ENCODE data around the gene INPP5J.
"Not testable (repeated sequence)": the region's sequence is repeated elsewhere in the genome, so short reads cannot be mapped to it uniquely, and the experiment has no call there.

Gene INPP5J

DNA sequence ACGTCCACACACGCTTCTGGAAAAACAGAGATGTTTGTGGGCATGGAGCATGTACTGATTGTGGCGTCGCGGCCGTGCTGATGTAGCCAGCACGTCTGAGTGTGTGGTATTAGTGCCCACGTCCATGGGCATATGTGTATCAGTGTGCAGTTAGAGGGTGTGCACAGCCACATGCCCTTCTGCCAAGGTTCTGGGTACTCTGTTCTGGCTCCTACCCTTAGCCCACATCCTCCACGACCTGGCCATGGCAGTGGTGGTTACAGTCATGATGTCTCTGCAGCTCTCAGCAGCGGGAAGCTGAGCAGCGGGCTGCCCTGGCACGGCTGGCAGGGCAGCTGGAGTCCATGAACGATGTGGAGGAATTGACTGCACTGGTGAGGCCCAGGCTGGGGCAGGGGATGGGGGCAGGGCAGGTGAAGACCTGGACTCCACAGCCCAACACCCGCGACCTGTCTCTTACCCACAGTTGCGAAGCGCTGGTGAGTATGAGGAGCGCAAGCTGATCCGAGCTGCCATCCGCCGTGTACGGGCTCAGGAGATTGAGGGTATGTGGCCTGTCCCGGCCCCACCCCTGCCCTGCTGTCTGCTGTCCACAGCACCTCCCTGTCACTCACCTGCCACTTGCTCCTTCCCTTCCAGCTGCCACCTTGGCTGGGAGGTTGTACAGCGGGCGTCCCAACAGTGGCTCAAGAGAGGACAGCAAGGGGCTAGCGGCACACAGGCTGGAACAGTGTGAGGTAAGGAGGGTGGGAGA lies 34.4 kb upstream of the INPP5J start:
- DNase-seq: no peak

DNA sequence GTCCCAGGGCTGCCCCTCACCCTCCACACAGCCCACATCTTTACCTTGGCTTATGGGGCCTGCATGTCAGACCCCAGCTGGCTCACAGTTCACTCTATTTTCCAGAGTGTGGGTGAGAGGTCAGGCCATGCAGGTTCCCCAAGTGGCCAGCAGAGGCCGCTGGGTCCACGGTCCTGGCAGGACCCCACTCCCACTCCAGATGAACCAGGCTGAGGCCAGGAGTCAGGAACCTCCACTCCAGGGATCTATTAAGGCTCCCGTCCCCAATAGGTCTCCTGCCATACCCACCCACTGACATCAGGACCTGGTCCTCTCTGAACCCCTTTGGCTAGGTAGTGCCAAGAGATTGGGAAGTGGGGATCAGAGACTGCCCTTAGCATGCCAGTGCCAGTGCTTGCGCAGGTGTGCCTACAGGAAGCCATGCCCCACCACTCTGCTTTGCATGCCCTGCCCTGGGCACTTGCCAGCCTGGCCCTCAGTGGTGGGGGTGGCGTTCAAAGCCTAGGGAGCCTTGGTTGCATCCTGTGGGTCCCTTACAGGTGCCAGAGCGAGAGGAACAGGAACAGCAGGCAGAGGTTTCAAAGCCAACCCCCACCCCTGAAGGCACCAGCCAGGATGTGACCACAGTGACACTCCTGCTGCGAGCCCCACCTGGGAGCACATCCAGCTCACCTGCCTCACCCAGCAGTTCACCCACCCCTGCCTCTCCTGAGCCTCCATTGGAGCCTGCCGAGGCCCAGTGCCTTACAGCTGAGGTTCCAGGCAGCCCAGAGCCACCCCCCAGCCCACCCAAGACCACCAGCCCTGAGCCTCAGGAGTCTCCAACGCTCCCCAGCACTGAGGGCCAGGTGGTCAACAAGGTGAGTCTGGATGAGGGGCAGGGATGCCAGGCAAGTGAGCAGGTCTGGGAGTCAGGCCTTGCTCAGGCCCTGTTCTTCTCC lies 33.3 kb upstream of the INPP5J start:
- DNase-seq: peak; percentile 27

DNA sequence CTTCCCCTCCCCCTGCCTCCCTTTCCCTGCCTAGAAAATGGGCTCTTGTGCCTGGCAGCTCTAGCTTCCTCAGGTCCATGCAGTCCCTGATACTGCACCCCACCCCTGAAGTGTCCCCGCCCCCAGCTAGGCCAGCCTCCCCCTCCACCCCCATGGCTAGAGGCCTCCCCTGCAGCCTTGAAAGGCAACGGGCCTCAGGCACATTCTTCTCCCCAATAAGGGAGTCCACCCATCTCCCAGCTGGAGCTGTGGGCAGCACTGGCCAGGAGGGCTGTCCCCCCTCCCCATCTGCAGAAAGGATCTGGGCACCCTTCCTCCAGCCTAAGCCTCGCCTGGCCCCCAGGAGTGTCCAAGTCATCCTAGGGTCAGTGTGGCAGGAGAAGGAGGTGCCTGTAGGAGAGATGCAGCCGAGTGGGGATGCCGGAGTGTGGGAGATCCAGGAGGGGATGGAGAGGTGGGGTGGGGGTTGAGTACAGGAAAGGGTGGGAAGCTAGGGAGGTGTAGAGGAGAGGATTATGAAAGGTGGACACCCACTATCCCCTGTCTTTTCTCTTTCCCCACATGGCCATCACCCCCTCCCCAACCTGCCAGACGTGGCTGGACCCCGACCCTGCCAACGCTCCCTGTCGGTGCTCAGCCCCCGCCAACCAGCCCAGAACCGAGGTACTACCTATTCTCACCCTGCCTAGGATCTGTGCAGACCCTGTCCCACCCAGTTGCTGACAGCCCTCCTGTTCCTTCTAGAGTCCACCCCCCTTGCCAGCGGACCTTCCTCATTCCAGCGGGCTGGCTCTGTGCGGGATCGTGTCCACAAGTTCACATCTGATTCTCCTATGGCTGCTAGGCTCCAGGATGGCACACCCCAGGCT lies 32.3 kb upstream of the INPP5J start:
- DNase-seq: no peak

DNA sequence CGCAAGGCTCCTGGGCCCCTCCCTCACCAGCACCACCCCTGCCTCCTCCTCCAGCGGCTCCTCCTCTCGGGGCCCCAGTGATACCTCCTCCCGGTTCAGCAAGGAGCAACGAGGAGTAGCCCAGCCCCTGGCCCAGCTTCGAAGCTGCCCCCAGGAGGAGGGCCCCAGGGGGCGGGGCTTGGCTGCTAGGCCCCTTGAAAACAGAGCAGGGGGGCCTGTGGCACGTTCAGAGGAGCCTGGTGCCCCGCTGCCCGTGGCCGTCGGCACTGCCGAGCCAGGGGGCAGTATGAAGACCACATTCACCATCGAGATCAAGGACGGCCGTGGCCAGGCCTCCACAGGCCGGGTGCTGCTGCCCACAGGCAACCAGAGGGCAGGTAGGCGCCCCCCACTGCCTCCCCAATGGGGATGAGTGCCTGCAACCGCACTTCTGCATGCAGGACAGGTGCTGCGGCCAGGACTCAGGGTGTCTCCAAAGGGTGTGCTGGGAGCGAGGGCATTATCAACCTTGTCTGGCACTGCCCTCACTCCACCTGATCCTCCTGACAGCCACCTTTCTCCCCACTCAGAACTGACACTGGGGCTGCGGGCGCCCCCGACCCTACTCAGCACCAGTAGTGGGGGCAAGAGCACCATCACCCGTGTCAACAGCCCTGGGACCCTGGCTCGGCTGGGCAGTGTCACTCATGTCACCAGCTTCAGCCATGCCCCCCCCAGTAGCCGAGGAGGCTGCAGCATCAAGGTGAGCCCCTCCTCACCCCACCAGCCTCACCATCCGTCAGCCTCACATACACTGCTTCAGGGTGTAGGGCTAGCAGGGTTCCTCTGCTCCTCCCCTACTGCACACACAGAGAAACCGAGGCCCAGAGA lies 31.4 kb upstream of the INPP5J start:
- DNase-seq: no peak

DNA sequence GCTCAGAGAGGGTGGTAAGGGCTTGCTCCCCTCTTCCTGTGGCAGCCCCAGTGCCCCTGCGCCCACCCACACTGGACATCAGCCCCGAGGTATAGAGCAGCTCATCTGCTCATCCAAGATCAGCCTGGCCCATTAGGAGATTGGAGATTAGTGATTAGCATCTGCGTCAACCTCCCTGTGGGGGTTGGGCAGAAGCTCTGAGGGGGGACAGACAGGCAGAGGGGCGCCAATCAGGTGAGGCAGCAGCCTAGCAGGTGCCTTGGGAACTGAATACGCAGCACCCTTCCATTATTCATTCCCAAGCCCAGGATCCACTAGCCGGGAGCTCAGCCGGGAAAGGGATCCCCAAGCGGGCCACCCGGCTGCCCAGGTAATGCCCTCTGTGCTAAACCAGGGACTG lies 30.6 kb upstream of the INPP5J start:
- no peak for DNase-seq

DNA sequence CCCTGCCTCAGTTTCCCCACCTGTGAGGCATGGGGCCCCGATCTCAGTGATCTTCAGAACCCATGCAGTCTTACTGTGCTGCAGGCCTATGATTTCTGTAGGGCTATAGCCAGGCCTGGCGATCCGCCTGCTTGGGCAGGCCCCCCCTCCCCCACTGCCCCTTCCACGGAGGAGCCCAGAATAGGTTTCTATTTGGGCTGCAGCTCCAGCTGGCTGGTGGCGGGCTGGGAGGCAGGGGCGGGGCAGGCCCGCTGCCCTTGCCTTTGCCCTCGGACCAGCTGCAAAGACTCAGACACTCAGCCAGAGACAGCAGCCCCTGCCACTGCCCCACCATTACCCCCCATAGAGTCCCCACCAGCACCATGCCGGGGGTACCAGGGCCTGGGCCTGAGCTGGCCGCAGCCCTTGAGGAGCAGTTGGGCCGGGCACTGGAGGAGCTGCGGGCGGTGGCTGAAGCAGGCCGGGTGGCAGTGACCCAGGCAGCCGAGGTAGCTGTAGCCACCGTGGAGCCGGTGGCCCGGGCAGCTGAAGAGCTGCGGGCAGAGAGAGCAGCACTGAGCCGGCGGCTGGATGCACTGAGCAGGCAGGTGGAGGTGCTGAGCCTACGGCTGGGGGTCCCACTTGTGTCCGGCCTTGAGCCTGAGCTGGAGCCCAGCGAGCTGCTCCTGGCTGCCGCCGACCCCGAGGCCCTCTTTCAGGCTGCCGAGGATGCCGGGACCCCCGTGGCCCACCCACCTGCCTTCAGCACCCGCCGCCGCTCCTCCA lies 29.5 kb upstream of the INPP5J start:
- no peak for DNase-seq

DNA sequence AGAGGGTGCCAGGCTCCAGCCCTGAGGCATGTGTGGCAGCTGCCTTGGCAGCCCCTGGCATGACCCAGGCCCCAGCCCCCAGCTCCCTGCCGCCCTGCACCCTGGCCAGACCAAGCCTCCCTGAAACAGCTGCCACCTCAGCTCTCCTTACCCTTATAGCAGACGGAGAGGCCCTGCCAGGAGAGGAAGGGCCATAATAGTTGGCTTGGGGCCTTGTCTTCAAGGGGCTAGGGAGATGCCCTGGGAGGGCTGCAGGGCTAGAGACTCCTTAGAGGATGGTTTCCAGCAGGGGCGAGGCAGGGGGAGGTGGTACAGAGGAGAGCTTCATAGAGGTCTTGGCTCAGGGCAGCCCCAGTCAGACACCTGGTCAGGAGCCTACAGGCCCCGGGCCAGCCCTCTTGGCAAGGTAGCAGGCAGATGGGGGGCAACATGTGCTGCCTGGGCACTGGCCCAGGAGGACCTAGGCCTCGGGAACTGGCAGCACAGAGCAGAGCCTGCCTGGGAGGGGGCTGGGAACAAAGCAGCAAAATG lies 28.7 kb upstream of the INPP5J start:
- DNase-seq: no peak

DNA sequence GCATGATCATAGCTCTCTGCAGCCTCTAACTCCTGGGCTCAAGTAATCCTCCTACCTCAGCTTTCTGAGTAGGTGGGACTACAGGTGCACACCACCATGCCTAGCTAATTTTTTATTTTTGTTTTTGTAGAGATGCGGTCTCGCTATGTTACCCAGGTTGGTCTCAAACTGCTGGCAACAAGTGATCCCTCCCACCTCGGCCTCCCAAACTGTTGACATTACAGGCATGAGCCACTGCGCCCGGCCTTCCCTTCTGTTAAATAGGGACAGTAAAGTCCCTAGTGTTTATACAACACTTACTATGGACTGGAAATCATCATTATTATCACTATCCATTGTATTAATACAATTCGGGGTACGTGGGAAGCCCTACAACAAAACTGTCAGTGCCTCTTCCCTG lies 28.0 kb upstream of the INPP5J start:
- no peak for DNase-seq

DNA sequence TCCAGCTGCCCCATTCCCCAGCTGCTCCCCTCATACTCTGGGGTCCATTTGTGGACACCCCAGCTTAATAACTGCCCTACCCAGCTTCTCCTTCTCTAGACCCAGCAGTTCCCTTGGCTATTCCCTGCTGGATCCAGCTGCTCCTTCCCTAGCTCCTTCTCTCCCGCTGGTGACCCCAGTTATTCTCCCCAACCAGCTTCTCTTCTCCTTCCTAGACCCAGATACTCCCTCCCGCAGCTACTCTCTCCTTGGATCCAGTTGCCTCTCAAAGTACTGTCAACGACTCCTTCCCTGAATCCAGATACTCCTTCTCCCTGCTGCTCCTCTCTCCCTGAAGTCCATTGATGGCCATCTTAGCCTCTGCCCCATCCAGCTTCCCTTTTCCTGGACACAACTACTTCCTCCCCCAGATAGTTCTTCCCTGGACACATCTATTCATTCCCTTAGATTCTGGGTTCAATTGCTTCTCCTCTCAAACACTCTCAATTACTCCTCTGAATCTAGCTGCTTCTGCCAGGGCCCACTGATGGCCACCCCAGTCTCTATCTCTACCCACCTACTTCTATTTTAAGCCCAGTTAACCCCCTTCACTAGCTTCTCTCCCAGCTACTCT lies 27.0 kb upstream of the INPP5J start:
- no peak for DNase-seq

DNA sequence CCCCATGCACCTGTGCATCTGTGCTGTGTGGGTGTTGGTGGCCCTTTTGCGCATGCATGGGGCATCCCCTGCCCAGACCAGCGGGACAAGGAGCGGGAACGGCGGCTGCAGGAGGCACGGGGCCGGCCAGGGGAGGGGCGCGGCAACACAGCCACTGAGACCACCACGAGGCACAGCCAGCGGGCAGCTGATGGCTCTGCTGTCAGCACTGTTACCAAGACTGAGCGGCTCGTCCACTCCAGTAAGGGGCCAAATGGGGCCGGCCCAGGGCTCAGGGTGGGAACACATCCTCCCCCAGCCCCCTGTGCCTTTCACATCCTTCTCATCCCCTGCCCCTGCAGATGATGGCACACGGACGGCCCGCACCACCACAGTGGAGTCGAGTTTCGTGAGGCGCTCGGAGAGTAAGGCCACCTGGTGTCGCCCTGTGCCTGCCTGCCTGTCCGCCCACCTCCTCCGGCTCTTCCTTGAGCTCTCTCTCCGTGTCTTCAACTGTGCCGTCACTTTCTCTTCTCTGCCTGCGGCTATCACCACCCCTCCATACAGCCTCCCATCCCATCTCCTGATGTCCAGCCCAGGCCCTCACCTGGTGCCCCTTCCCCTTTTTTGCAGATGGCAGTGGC lies 26.0 kb upstream of the INPP5J start:
- no peak for DNase-seq

DNA sequence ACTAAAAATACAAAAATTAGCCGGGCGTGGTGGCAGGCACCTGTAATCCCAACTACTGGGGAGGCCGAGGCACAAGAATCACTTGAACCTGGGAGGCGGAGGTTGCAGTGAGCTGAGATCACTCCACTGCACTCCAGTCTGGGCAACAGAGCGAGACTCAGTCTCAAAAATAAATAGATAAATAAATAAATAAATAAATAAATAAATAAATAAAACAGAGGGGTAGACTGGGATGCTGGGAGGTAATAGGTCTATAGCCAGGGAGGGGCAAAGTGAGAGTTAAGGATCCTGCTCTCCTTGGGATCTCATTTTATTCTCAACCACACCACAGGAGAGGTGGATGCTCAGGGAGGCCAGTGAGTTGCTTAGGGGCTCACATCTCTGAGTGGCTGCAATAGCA lies 25.2 kb upstream of the INPP5J start:
- DNase-seq: not testable (repeated sequence)

DNA sequence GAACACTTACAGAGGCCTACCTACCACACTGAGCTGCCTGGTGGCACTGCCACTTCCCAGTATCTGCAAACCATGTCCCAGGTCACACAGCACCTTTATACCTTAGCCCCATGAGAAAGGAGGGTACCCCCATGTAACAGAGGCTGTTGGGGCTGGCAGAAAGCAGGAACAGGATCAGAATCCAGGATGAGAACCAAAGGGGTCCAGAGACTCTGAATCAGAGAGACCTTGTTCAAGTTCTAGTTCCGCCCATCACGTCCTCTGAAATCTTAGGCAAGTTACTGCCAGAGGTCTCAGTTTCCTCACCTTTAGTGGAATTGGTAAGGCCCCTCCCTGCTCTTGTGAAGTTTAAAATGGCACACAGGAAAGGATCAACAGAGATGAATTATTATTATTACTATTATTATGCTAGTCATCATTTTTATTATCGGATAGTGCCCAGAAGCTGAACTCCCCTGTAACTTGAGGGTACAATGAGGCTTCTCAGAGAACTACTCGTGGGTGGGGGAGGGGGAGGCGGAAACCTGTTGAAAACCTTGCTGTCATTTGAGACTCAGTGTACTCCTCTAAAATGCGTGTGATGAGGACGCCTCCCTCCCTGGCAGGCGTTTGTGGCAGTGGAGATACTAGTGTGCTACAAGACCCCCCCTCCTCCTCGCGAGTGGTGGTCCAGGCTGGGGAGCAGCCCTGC lies 24.7 kb upstream of the INPP5J start:
- DNase-seq: no peak

DNA sequence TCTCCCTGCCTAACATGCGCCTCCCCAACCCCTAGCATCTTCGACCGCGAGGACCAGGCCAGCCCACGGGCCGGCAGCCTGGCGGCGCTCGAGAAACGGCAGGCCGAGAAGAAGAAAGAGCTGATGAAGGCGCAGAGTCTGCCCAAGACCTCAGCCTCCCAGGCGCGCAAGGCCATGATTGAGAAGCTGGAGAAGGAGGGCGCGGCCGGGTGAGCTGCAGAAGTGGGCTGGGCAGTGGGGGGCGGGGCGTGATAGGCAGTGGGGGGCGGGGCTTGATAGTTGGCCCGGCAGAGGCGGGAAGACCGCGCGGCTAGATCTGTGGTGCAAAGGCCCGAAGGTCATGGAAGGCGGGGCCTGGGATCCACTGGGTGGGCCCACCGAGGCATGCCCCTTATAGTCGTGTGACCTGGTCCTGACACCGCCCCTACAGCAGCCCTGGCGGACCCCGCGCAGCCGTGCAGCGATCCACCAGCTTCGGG lies 24.1 kb upstream of the INPP5J start:
- DNase-seq: no peak

DNA sequence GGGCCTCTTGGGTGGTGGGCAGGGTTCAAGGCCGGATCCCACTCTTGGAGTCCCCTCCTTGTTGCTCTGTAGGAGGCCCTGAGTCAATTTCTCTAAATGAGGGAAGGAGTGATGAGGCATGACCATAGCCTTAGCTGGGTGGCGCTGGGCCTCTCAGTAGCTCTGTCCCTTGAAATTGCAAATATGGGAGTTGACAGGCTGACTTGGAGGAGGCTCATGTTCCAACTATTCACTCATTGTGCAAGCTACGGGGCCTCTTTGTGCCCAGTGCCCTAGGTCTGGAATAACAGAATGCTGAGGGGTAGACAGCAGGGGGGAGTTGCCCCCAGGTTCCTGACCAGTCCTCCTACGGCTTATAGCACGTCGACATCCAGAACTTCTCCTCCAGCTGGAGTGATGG lies 23.4 kb upstream of the INPP5J start:
- DNase-seq: no peak

DNA sequence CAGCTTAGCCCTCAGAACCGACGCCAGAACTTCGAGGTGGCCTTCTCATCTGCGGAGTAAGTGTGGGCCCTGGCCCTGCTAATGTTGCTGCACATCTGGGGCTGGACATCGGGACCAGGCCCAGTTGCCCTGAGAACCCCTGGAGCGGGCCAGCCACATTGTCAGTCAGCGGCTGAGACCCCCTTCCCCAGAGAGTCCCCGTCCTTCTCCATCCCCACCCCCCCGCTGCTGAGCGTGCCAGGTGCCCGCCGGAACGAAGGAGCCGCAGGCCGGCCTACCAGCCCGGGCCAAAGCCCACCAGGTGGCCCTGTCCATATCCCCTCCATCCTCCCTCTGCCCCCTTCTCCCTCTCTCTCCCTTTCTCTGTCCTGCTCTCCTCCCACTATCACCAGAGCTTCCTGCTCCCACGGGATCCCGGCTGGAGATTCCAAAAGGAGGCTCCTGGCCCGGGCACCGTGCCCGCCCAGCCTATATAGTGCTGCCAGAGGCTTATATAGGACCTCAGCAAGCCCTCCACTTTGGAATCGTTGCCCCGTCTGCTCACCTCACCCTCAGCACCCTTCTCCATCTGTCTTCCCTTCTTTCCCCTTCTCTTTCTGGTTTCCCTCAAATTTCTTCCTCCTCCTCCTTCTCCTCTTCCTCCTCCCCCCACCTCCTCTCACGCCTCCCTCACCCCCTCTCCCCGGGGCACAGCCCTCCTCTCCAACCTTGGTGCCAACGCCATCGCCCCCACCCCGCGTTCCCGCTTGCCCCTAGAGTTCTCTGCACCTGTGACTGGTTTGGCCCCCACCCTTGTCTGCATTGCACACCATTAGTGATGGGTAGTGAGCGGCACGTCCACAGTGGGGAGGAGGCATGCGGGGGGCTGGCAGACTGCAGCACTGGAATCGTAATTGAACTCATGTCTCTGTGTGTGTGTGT lies 22.7 kb upstream of the INPP5J start:
- no peak for DNase-seq

DNA sequence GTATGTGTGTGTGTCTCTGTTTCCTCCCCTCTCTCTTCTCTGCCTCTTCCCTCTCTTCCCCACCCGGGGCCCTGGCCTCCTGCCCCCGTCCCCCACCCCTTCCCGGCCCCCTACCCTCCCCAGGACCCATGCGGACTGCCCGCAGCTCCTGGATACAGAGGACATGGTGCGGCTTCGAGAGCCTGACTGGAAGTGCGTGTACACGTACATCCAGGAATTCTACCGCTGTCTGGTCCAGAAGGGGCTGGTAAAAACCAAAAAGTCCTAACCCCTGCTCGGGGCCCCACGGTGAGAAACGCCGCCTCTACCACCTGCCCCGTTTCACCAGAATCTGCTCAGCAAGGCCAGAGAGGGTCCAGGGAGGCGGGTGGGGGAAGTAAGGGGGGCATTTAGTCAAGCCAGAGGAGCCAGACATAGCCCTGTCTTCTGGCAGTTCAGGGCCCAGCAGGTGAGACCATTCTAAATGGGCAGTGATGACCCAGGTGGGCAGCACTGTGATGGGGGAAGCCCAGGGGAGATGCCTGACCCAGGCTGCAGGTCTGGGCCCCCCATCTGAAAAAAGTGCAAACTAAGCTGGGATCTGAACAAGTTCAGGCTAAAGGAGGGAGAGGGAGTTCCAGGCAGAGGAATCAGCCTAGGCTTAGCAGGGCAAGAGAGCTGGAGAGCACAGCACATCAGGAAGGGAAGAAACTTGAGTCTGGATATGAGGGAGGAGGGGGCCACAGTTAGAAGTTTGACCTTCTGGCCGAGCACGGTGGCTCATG lies 21.8 kb upstream of the INPP5J start:
- DNase-seq: no peak

DNA sequence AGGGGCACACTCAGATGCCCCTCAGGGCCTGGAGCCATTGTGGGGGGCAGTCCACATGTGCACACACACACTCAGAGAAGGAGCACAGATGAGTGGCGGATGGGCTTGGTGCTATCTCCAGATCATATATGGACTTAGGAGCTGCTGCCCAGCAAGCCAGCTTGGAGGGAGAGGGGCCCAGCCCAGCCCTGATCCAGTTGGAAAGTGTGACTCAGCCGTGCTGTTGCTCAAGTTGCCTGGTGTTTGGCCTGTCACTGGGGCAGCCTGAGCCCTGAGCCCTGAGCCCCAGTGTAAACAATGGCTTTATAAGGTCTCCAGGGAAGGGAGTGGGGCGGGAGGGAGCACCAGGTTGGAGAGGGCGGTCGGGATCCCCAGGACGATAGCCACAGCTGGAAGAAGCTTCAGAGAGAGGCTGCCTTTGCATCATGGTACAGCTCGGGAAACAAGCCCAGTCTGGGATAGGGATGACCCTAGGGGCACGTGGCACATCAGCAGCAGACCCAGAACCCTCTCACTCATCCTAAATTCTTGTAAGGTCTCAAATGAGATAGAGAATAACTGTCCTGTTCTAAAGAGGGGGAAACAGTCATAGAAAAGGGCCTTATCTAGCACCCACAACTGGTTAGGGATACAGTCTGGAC lies 20.2 kb upstream of the INPP5J start:
- DNase-seq: no peak
